Gastrocnemius medialis (tissue), 4 donors: Measurements from ENCODE around the gene MRPL42. TPM values are rescaled to one million over a fixed set of nuclear protein-coding genes. Genes with fewer than 3 reads are reported as not detected.

Source experiments
- ATAC-seq, 2 donors: fragments of 150-250 bp; one replicate each; pipeline ENCODE4 v1.9.1; 2016
- DNase-seq, 2 donors: peaks; one replicate each; pipeline ENCODE4 v3.0.0-alpha.2; 2019
- H3K27ac ChIP-seq, 4 donors: fragments of 200-600 bp; sonication (generic); 1 replicate in 1 of 4; 2 replicates in 3 of 4; pipeline ENCODE4 v1.5.1; 2016 to 2018; ENCODE audit warnings: mild to moderate bottlenecking in 2 of 4, moderate library complexity in 1 of 4
- H3K27me3 ChIP-seq, 3 donors: fragments of 200-600 bp; sonication (generic) in 2 of 3; 1 replicate in 1 of 3; 2 replicates in 2 of 3; pipeline versions ENCODE4 v1.5.1 to v1.6.0; 2016 to 2019; ENCODE audit warnings: mild to moderate bottlenecking in 1 of 3, moderate library complexity in 1 of 3
- H3K36me3 ChIP-seq, 2 donors: fragments of 200-600 bp; sonication (generic) in 1 of 2; one replicate each; pipeline ENCODE4 v1.5.1; 2017 to 2018
- H3K4me1 ChIP-seq, 2 donors: fragments of 200-600 bp; sonication (generic) in 1 of 2; one replicate each; pipeline ENCODE4 v1.5.1; 2016 to 2017; ENCODE audit warnings: mild to moderate bottlenecking in 2 of 2
- H3K4me3 ChIP-seq, 4 donors: fragments of 200-600 bp; sonication (generic) in 3 of 4; 1 replicate in 1 of 4; 2 replicates in 3 of 4; pipeline ENCODE4 v1.5.1; 2016 to 2019; ENCODE audit warnings: mild to moderate bottlenecking in 2 of 4
- H3K9me3 ChIP-seq, 3 donors: fragments of 200-600 bp; sonication (generic) in 2 of 3; 1 replicate in 1 of 3; 2 replicates in 2 of 3; pipeline ENCODE4 v1.5.1; 2016 to 2019
- CTCF ChIP-seq, 5 experiments: fragments of 450-650 bp in 3 of 5; fragments of 200-600 bp in 2 of 5; sonication (generic) in 2 of 5; IDR thresholded peaks in 4 of 5; conservative IDR thresholded peaks in 1 of 5; 1 replicate in 4 of 5; 2 replicates in 1 of 5; pipeline ENCODE4 v1.5.1; 2016 to 2019; ENCODE audit warnings: antibody characterized with exemption in 5 of 5, mild to moderate bottlenecking in 3 of 5, moderate library complexity in 3 of 5
- POLR2A ChIP-seq, 2 donors: fragments of 450-650 bp; IDR thresholded peaks; one replicate each; pipeline ENCODE4 v1.6.1; 2017; ENCODE audit warnings: antibody characterized with exemption in 2 of 2, mild to moderate bottlenecking in 2 of 2, moderate library complexity in 2 of 2
- in situ Hi-C, 4 donors: fragments of 200-750 bp; cut with MboI; loops; one replicate each; pipeline versions ENCODE4 v1.15.0 to v1.8.0; 2017; ENCODE audit warnings: low sequenced_read_pairs in 4 of 4
- intact Hi-C: fragments of 100-400 bp; cut with DNase I; formaldehyde crosslinking; loops from one replicate; pipeline ENCODE4 v1.15.1; 2023; ENCODE audit warnings: low total_unique reads
- total RNA-seq, 4 donors: library from RNA; depleted of rRNA; stranded (reverse); fragments of >200 nt; gene quantifications; one replicate each; pipeline versions ENCODE4 v1.1.0 to v1.2.3, GENCODE V29; 2016

Gene MRPL42
- total RNA-seq, 4 donors from 2014 or later = 14.0 to 44.6 (median 34.8) TPM

GRCh38 chr12:93440043-93440835, 27.1 kb upstream of the MRPL42 start:
- no peaks in the 10 kb centered on the region for H3K27me3 ChIP-seq
- peak overlapping the region; percentile 71 to 99 (median 86) for H3K4me3 ChIP-seq
- in situ Hi-C loops (no loop called here), intact Hi-C loops (no loop called here)
- H3K27ac ChIP-seq = peak overlapping the region; percentile 84 to 99 (median 91)
- TF ChIP-seq POLR2A (IDR thresholded peaks at IDR 0.05) (no peak), CTCF (IDR thresholded peaks at IDR 0.05 in 4 of 5, conservative IDR thresholded peaks at IDR 0.05 in 1 of 5) (no peak)
- peaks cover 48 to 58% of the 10 kb centered on the region in 2 donors for H3K4me1 ChIP-seq
- no peaks in the 10 kb centered on the region for H3K36me3 ChIP-seq
- ATAC-seq = no peak
- no peaks in the 10 kb centered on the region for H3K9me3 ChIP-seq
- DNase-seq = no peak

GRCh38 chr12:93441081-93441616, 26.2 kb upstream of the MRPL42 start:
- TF ChIP-seq POLR2A (IDR thresholded peaks at IDR 0.05) = no peak
- no peak for TF ChIP-seq CTCF (IDR thresholded peaks at IDR 0.05 in 4 of 5, conservative IDR thresholded peaks at IDR 0.05 in 1 of 5)
- DNase-seq (no peak), ATAC-seq (peak; percentile 15 to 23)
- intact Hi-C loops = no loop called here
- H3K36me3 ChIP-seq = no peaks in the 10 kb centered on the region
- peak overlapping the region; percentile 84 to 99 (median 91) for H3K27ac ChIP-seq
- H3K4me1 ChIP-seq = peaks cover 47 to 55% of the 10 kb centered on the region in 2 donors
- no peaks in the 10 kb centered on the region for H3K9me3 ChIP-seq
- peak overlapping the region; percentile 71 to 99 (median 86) for H3K4me3 ChIP-seq
- no peaks in the 10 kb centered on the region for H3K27me3 ChIP-seq
- in situ Hi-C loops = no loop called here

DNA sequence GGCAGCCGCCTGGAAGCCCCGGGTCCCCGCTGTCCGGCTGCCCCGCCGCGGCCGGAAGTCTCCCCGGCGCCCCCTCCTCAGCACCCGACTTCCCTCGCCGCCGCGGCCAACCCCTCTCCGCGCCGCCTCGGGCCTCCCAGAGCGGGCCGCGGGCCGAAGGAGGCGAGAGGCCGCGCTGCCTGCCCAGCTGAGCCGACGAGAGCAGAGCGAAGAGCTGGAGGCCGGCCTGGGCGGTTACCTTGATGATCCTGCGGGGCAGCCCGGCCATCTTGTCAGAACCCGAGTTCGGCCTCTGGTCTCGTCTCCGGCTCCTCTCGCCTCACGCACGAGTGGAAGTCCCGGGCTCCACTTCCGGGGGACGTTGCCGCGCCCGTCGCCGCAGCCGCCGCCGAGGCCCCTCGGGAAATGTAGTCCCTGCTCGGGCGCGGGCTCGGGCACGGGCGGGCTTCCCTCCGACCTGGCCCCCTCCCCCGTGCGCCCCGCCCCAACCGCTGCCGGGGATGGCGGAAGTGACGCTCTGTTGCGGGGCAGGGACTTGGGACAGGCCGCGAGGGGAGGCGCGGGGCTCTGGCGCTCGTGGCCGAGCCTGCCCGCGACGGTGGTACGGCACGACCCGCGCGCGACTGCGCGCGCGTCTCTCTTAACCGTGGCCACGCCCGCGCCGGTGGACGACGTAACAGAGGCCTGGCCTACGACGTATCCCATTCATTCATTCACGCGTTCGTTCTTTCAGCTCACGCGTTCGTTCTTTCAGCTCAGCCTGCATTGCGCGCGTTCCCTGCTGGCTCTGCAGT, 25.5 kb upstream of the MRPL42 start, which contains the start of gene UBE2N:
UBE2N (minus strand) TSS at position 331 of the 794 bp plus-strand sequence; CDS start at position 268, 63 bp downstream.
- Histone ChIP-seq H3K9me3 (no peaks in the 10 kb centered on the region), H3K4me1 (peaks cover 41 to 48% of the 10 kb centered on the region in 2 donors), H3K4me3 (peak within 1 kb of the TSS; percentile 71 to 99 (median 86)), H3K27me3 (no peaks in the 10 kb centered on the region), H3K36me3 (no peaks in the 10 kb centered on the region), H3K27ac (peak within 1 kb of the TSS; percentile 84 to 99 (median 91))
- DNase-seq (peak; percentile 93 to 94), ATAC-seq (peak; percentile 90)
- TF ChIP-seq POLR2A (IDR thresholded peaks at IDR 0.05) (peak; percentile 83 to 86), CTCF (IDR thresholded peaks at IDR 0.05 in 4 of 5, conservative IDR thresholded peaks at IDR 0.05 in 1 of 5) (no peak)
- intact Hi-C loops (loop anchor here (1.0 kb wide), 1 partner anchor 25 kb away; the partner anchor contains the start of gene MRPL42), in situ Hi-C loops (no loop called here)

GRCh38 chr12:93442411-93443340, 24.6 kb upstream of the MRPL42 start:
- Histone ChIP-seq H3K9me3 (no peaks in the 10 kb centered on the region), H3K4me1 (peaks cover 34 to 40% of the 10 kb centered on the region in 2 donors), H3K27me3 (no peaks in the 10 kb centered on the region), H3K36me3 (no peaks in the 10 kb centered on the region), H3K27ac (peak overlapping the region; percentile 84 to 99 (median 91)), H3K4me3 (peak overlapping the region; percentile 71 to 99 (median 86))
- intact Hi-C loops (loop anchor here (1.0 kb wide), 1 partner anchor 25 kb away; the partner anchor contains the start of gene MRPL42), in situ Hi-C loops (no loop called here)
- ATAC-seq (peak; percentile 3 to 6), DNase-seq (no peak)
- TF ChIP-seq POLR2A (IDR thresholded peaks at IDR 0.05) = no peak
- TF ChIP-seq CTCF (IDR thresholded peaks at IDR 0.05 in 4 of 5, conservative IDR thresholded peaks at IDR 0.05 in 1 of 5) = no peak
